ENCODE measurements around the gene CENPN. TPM values are rescaled to one million over a fixed set of nuclear protein-coding genes. Genes with fewer than 3 reads are reported as not detected.

Gene CENPN
- total RNA-seq, 3 donors from 2014 or later, result 36.0 to 43.4 (median 42.4) TPM

DNA sequence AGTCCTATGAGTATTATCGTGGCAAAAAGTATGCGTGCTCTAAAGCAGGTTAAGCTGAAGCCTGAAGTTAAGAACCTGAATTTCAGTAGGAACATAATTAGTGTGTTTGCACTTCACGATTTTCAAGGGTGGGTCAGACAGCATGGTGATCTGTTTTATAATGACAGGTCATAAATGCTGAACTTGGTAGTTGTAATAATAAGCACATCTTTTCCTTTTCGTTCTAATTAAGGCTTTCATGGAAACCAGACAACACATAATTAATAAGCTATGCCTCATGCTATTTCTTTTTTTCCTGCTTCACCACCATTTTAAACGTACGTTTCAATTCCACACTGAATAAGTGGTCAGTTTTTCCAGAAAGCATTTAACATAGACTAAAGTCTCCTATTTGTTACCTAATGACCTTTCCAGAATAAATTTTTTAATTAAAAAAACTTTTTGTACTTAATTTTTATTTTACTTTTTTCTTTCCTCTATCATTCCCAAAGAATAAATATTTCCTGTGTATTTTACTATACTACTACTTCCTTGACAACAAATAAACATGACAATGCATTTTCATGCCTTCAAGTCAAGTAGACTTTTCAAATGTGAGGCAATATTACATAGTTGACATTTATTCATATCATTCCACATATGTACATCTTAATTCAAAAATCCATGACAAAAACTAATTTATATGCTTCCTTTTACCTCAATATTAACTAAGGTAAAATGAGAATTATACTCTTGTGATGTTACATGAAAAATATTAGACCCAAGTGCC is 22.7 kb upstream of the CENPN start:
- Mint-ChIP-seq H3K9me3 (no peaks in the 10 kb centered on the region), H3K27me3 (ENCODE audit: low read depth) (no peaks in the 10 kb centered on the region), H3K36me3 (ENCODE audit: insufficient read depth) (peaks cover 28% of the 10 kb centered on the region), H3K4me3 (no peak overlapping the region), H3K4me1 (ENCODE audit: low read depth) (peaks cover 16% of the 10 kb centered on the region)
- ATAC-seq (no peak), DNase-seq (no peak)

DNA sequence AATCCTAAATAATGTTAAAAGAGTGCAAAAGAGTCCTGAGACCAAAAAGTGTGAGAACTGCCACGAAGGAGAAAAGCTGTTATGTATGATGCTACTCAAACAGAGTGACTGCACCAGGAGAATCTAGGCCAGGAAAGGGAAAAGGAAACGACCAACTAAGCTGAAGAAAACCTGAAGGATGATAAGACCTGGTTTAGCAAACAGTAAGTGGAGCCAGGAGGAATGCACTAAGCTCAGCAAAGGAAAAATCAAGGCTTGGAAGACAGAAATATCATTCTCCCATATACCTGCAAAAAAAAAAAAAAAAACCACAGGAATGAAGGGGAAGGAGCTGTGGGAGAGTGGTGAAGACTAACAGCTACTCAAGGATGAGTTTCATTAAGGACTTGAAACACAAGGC is 21.4 kb upstream of the CENPN start:
- no peak for ATAC-seq
- Mint-ChIP-seq H3K4me3 (no peak overlapping the region), H3K9me3 (no peaks in the 10 kb centered on the region)

DNA sequence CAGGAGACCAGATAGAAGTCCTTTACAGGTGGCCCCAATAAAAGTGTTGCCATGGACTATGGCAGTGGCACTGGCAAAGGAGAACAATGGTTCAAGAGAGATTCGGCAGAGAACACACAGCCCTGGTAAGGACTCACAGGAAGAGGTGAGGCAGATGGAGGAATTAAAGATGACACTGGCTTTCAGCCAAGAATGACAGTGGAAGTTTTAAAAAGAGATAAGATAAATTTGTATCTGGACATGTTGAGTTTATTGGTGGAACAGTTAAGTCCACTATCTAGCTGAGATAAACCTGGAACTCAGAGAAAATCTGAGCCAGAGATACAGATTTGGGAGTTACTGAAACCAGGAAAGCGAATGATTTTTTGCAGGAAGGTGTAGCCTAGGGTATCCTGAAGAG is 20.5 kb upstream of the CENPN start:
- H3K4me3 Mint-ChIP-seq, result no peak overlapping the region
- peaks cover 18% of the 10 kb centered on the region for H3K4me1 Mint-ChIP-seq (ENCODE audit: low read depth)
- H3K9me3 Mint-ChIP-seq, result no peaks in the 10 kb centered on the region
- H3K27me3 Mint-ChIP-seq (ENCODE audit: low read depth), result no peaks in the 10 kb centered on the region
- ATAC-seq (no peak), DNase-seq (no peak)
- peaks cover 30% of the 10 kb centered on the region for H3K36me3 Mint-ChIP-seq (ENCODE audit: insufficient read depth)

More for the DNA sequence above, 21.4 kb upstream of the CENPN start:
- Mint-ChIP-seq H3K36me3 (ENCODE audit: insufficient read depth) (peaks cover 31% of the 10 kb centered on the region), H3K27me3 (ENCODE audit: low read depth) (no peaks in the 10 kb centered on the region), H3K4me1 (ENCODE audit: low read depth) (peaks cover 18% of the 10 kb centered on the region)
- DNase-seq, result no peak

DNA sequence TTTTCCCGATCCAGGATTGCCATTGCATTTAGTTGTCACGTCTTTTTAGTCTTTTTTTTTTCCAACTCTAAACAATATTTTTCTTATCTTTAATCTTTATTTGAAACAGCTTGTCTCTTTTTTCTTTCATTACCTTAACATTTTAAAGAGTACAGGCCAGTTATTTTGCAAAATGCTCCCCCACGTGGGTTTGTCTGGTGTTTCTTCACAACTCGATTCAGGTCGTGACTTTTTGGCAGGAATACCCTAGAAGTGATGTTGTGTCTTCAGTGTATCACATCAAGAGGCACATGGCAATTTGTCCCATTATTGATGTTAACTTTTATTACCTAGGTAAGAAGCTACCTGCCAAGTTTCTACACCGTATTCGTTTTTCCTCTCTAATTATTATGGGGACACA is 18.3 kb upstream of the CENPN start:
- ATAC-seq (no peak), DNase-seq (no peak)
- peaks cover 33% of the 10 kb centered on the region for H3K36me3 Mint-ChIP-seq (ENCODE audit: insufficient read depth)
- H3K4me3 Mint-ChIP-seq, result no peak overlapping the region
- H3K4me1 Mint-ChIP-seq (ENCODE audit: low read depth), result peaks cover 24% of the 10 kb centered on the region
- no peaks in the 10 kb centered on the region for H3K9me3 Mint-ChIP-seq
- no peaks in the 10 kb centered on the region for H3K27me3 Mint-ChIP-seq (ENCODE audit: low read depth)

DNA sequence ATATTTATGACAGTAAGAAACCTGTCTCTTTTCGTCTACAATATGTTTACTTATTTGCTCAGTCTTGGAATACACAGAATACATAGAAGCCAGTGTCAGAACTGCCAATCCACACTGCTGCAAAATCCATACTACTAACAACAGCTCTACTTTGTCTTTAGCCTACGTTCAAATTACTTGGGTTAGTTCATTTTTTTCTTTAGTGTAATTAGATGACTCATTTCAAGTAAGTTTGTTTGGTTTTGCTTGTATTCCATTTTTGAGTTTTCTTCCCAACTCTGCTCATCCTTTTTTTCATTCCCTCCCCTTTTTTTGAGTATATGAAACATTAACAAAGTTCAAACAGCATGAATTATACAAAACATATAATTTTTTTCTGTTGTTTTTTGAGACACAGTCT is 17.2 kb upstream of the CENPN start:
- DNase-seq (no peak), ATAC-seq (no peak)
- H3K27me3 Mint-ChIP-seq (ENCODE audit: low read depth), result no peaks in the 10 kb centered on the region
- no peaks in the 10 kb centered on the region for H3K9me3 Mint-ChIP-seq
- H3K4me1 Mint-ChIP-seq (ENCODE audit: low read depth), result peaks cover 33% of the 10 kb centered on the region
- no peak overlapping the region for H3K4me3 Mint-ChIP-seq
- peaks cover 33% of the 10 kb centered on the region for H3K36me3 Mint-ChIP-seq (ENCODE audit: insufficient read depth)

DNA sequence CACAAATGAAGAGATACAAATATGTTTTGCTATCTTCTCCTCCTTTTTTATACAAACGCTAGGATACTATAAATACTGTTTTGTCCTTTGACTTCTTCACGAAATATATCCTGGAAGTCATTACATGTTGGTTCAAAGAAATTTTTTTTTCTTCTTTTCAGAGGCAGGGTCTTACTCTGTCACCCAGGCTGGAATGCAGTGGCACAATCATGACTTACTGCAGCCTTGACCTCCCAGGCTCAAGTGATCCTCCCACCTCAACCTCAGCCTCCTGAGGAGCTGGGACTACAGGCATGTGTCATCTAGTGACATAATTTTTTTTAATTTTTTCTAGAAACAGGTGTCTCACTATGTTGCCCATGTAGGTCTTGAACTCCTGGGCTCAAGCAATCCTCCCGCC is 16.4 kb upstream of the CENPN start:
- no peak for DNase-seq
- Mint-ChIP-seq H3K9me3 (no peaks in the 10 kb centered on the region), H3K36me3 (ENCODE audit: insufficient read depth) (peaks cover 33% of the 10 kb centered on the region), H3K4me1 (ENCODE audit: low read depth) (peaks cover 33% of the 10 kb centered on the region), H3K4me3 (no peak overlapping the region), H3K27me3 (ENCODE audit: low read depth) (no peaks in the 10 kb centered on the region)
- no peak for ATAC-seq

DNA sequence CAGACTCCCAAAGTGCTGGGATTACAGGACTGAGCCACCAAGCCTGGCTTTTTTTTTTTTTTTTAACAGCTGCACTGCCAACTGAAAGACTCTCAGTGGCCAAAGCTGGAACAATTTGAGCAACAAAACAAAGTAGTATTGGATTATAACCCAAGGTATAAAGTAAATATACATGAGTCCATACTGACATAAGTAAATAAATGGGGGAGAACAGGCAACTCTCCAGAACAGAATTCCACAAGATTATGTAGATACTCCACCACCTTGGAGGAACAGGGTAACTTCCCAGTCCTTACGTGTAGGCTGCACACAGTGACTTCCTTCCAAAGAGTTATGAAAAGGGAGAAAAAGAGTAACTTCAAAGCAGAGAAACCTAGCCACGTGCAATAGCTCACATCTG is 16.0 kb upstream of the CENPN start:
- Mint-ChIP-seq H3K4me1 (ENCODE audit: low read depth) (peaks cover 33% of the 10 kb centered on the region), H3K4me3 (no peak overlapping the region), H3K9me3 (no peaks in the 10 kb centered on the region), H3K36me3 (ENCODE audit: insufficient read depth) (peaks cover 33% of the 10 kb centered on the region), H3K27me3 (ENCODE audit: low read depth) (no peaks in the 10 kb centered on the region)
- DNase-seq (no peak), ATAC-seq (no peak)

DNA sequence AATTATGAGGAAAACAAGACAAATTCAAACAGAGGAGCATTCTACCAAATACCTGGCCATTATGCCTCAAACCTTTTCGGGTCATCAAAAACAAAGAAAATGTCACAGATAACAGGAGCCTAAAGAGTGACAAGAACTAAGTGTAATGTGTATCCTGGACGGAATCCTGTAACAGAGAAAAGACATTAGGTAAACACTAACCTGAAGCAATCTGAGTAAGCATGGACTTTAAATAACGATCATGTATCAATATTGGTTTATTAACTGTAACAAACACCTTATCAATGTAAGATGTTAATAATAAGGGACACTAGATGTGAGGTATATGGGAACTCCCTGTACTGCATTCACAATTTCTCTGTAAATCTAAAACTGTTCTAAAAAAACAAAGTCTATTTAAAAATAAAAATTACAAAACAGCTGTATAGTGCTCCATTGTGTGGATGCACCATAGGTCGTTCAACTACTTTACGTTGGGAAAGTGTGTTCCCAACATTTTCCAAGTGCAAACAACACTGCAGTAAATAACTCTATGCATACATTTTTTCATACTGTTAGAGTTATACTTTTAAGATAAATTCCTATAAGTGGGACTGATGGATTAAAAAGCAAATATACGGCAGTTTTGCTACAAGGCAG is 15.1 kb upstream of the CENPN start:
- Mint-ChIP-seq H3K36me3 (ENCODE audit: insufficient read depth) (peaks cover 27% of the 10 kb centered on the region), H3K4me1 (ENCODE audit: low read depth) (peaks cover 31% of the 10 kb centered on the region)

DNA sequence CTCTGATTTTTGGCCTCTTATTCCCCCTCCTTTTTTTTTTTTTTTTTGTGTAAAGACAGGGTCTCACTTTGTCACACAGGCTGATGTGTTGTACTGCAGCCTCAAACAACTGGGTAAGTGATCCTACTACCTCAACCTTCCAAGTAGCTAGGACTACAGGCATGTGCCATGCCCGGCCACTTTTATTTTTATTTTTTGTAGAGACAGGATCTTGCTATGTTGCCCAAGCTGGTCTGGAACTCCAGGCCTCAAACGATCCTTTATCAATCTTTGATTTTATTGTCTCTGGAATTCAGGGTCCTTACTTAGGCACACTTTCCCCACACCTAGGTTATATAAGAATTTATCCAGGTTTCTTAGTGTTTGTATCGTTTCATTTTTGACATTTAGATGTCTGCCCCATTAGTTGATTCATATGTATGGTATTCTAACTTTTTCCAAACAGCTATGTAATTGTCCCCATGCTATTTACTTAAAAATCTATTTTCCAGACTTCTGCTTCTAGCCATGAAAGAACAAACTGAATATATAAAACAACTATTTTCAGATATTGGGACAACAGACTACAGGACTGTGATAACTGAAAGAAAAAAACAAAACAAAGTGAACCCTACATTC is 14.2 kb upstream of the CENPN start:
- peaks cover 21% of the 10 kb centered on the region for H3K36me3 Mint-ChIP-seq (ENCODE audit: insufficient read depth)
- ATAC-seq (no peak), DNase-seq (no peak)
- H3K4me1 Mint-ChIP-seq (ENCODE audit: low read depth), result peaks cover 31% of the 10 kb centered on the region
- no peak overlapping the region for H3K4me3 Mint-ChIP-seq
- H3K27me3 Mint-ChIP-seq (ENCODE audit: low read depth), result no peaks in the 10 kb centered on the region
- H3K9me3 Mint-ChIP-seq, result no peaks in the 10 kb centered on the region

More for the DNA sequence above, 15.1 kb upstream of the CENPN start:
- no peak overlapping the region for H3K4me3 Mint-ChIP-seq
- no peaks in the 10 kb centered on the region for H3K27me3 Mint-ChIP-seq (ENCODE audit: low read depth)
- DNase-seq, result no peak
- H3K9me3 Mint-ChIP-seq, result no peaks in the 10 kb centered on the region
- ATAC-seq, result no peak

DNA sequence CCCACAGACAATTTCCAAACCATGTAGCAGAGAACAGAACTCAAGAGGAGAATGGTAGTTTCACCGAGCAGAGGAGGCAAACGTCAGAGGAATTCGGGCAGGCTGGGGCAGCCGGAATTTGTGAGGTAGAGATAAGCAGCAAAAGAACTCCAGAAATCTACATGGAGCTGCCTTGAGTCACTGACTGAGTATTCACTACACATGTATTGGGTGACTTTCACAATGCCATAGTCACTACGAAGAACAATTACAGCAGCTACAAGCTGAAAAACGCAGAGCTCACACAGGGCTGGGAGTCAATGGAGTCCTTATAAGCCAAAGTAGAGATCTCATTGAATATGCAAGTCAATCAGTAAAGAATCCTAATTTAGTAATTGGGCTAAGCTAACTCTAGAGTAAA is 13.7 kb upstream of the CENPN start:
- H3K9me3 Mint-ChIP-seq, result no peaks in the 10 kb centered on the region
- H3K27me3 Mint-ChIP-seq (ENCODE audit: low read depth), result no peaks in the 10 kb centered on the region
- peaks cover 34% of the 10 kb centered on the region for H3K4me1 Mint-ChIP-seq (ENCODE audit: low read depth)
- H3K36me3 Mint-ChIP-seq (ENCODE audit: insufficient read depth), result peaks cover 21% of the 10 kb centered on the region
- no peak overlapping the region for H3K4me3 Mint-ChIP-seq
- ATAC-seq (no peak), DNase-seq (no peak)

DNA sequence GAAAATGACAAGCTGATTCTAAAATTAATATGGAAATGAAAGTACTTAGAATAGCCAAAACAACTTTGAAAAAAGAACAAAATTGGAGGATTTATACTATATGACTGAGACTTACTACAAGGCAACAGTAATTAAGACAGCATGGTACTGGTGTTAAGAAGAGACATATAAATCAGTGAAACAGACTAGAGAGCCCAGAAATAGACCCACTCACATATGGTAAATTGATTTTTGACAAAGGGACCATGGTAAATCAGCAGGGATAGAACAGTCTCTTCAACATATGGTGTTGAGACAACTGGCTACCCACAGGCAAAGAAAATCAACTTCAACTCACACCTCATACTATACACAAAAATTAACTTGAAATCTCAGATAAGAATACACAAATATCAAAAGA is 13.2 kb upstream of the CENPN start:
- H3K27me3 Mint-ChIP-seq (ENCODE audit: low read depth), result no peaks in the 10 kb centered on the region
- DNase-seq, result no peak
- peaks cover 39% of the 10 kb centered on the region for H3K4me1 Mint-ChIP-seq (ENCODE audit: low read depth)
- no peak for ATAC-seq
- peaks cover 18% of the 10 kb centered on the region for H3K36me3 Mint-ChIP-seq (ENCODE audit: insufficient read depth)
- no peaks in the 10 kb centered on the region for H3K9me3 Mint-ChIP-seq
- no peak overlapping the region for H3K4me3 Mint-ChIP-seq

DNA sequence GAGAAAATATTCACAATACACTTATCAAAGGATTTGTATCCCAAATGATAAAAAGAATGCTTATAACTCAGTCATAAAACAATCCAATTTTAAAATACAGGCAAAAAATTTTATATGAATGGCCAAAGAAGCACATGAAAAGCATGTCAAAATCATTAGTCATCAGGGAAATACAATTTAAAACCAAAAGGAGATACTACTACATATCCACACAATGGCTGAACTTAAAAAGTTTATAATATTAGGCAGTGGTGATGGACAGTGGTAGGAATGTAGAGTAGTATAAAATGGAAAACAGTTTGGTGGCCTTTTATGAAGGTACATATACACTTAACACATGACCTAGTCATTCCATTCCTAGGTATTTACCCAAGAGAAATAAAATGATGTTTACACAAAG is 12.6 kb upstream of the CENPN start:
- H3K27me3 Mint-ChIP-seq (ENCODE audit: low read depth), result no peaks in the 10 kb centered on the region
- ATAC-seq (no peak), DNase-seq (no peak)
- H3K4me1 Mint-ChIP-seq (ENCODE audit: low read depth), result peaks cover 45% of the 10 kb centered on the region
- peaks cover 16% of the 10 kb centered on the region for H3K36me3 Mint-ChIP-seq (ENCODE audit: insufficient read depth)
- H3K9me3 Mint-ChIP-seq, result no peaks in the 10 kb centered on the region
- H3K4me3 Mint-ChIP-seq, result no peak overlapping the region

DNA sequence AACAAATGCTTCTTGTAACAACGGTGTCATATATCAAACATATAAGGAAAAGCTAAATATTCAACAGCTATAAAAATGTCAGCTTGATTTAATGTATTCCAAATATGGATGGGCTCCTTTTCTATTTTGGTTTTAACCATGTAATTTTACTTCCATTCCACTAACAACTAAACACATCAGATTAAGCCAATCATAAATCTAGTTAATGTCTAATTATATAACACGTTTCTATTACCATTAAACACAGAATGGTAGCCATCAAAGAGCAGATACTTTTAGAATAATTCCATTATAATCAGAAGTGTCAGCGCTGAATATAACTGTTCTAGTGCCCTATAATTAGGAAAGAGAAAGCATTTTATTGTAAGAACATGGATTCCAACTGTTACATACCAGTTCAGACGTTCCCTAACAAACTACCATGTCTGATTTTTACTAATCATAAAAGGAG is 10.3 kb upstream of the CENPN start:
- no peaks in the 10 kb centered on the region for H3K27me3 Mint-ChIP-seq (ENCODE audit: low read depth)

DNA sequence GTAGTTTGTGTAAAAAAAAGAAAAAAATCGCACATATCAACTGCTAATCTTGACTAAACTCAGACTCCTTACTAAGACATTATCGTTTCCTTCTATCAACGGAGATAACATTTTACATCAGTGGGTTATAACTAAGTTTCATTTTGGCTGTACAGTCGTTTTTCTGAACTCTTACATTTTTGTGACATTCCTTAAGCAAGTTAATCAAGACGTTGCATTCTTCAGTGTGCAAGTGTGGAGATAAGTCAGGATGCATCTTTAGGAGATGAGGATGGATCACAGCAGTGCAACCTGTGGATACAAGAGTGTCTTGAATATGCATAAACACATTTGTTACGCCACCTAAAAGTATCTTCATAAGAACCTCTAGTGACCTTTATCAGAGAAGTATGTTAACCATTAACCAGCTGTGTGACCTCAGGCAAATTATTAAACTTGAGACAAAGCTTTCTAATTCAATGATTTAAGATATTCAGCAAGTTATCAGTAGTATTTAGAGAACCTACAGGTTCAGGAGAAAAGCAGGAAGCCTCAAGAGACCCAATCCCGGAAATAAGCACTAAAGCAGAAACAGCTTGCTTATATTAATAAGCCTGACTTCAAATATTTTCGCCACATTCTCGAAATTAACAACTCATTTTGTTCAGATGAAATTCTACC is 9.7 kb upstream of the CENPN start:
- Mint-ChIP-seq H3K4me3 (peak overlapping the region; percentile 79), H3K4me1 (ENCODE audit: low read depth) (peaks cover 67% of the 10 kb centered on the region), H3K9me3 (no peaks in the 10 kb centered on the region), H3K27me3 (ENCODE audit: low read depth) (no peaks in the 10 kb centered on the region), H3K36me3 (ENCODE audit: insufficient read depth) (peaks cover 18% of the 10 kb centered on the region)
- ATAC-seq (peak; percentile 69 to 77), DNase-seq (no peak)

More for the DNA sequence above, 10.3 kb upstream of the CENPN start:
- no peak for DNase-seq
- Mint-ChIP-seq H3K9me3 (no peaks in the 10 kb centered on the region), H3K4me3 (peak overlapping the region; percentile 79), H3K4me1 (ENCODE audit: low read depth) (peaks cover 61% of the 10 kb centered on the region), H3K36me3 (ENCODE audit: insufficient read depth) (peaks cover 17% of the 10 kb centered on the region)
- ATAC-seq, result no peak

All from activated T-cell treated with anti-CD3 and anti-CD28 coated beads, Interleukin-2, amount 50 U/mL, for 4 hours (primary cell).